Measurements from ENCODE around the gene PPP1R12B. TPM values are rescaled to one million over a fixed set of nuclear protein-coding genes. Genes with fewer than 3 reads are reported as not detected.

PPP1R12B gene
- total and polyA plus RNA-seq, 2 donors (not counting 3 experiments of a cell fraction or from before 2014, with no cell fraction given), result 8.4 to 11.5 TPM

DNA sequence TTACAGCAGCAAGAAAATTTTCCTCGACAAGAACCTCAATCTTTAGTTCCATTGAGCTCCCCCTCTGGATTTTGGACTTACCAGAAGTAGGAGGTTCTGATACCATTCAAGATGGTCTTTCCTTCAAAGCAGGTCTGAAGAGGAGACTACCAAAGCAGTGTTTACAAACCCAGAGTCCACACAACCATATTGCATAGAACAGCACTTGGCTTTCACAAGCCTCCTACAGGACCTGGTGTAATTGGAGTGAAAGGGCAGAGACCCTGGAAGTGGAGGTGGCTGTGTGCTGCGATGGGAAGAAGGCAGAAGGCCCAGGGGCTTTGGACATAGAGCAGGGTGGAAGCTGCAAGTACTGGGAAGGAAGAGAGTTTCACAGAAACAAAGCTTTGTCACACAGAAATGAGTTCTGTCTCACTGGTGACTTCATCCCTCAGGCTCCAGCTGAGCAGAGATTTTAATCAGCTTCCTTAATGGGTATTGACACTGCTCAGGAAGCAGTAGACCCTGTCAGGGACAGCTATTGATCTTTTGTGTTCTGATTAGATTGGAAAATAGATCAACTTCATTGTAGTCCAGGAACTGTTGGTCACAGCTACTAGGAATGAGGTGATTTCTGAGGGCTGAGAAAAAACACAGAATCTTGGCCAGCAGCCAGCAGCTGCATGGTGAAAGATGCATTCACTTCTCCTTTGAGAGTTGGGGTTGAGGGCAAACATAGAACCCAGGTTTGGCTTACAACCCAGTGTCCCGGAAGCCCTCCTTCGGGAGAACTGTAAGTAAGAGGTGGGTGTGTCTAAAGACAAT, 237.7 kb downstream of the PPP1R12B start:
- H3K4me3 ChIP-seq (replicated peaks in 1 of 3; ENCODE audit: insufficient read depth in 1 of 3, low read depth in 1 of 3, low read length in 3 of 3), result no peak overlapping the region
- H3K4me1 ChIP-seq (ENCODE audit: control insufficient read depth, extremely low read depth, insufficient read depth, low read length), result peaks cover 41% of the 10 kb centered on the region
- dilution Hi-C loops (cut with MboI; ENCODE audit: extremely low pct_ligation_motif_present, low sequenced_read_pairs) (no loop called here), intact Hi-C loops (cut with micrococcal nuclease) (no loop called here)
- no peaks in the 10 kb centered on the region for H3K9me3 ChIP-seq (replicated peaks; ENCODE audit: control insufficient read depth, insufficient read depth, low read length)
- H4K20me1 ChIP-seq (replicated peaks; ENCODE audit: control insufficient read depth, extremely low read depth, insufficient read depth, low read length), result no peaks in the 10 kb centered on the region
- no peaks in the 10 kb centered on the region for H3K9me1 ChIP-seq (replicated peaks; ENCODE audit: control insufficient read depth, extremely low read depth, insufficient read depth, low read length)
- no peaks in the 10 kb centered on the region for H3K36me3 ChIP-seq (ENCODE audit: control insufficient read depth in 2 of 2, extremely low read depth in 1 of 2, insufficient read depth in 2 of 2, low read length in 2 of 2)
- H3K27ac ChIP-seq (ENCODE audit: insufficient read depth, low read depth, low read length), result peak overlapping the region; percentile 11
- no TSS peak for BruUV-seq (replicated peaks)
- ChIA-PET CTCF (interaction anchor here (0.6 to 3.2 kb wide), 7 partner anchors 9 to 134 kb away, joined by 3 to 38 read pairs (median 4); no protein-coding TSS in a partner anchor), POLR2A (no interaction called here)
- peak overlapping the region; percentile 16 for H3K4me2 ChIP-seq (ENCODE audit: insufficient read depth, low read length)
- no peaks in the 10 kb centered on the region for H3K79me2 ChIP-seq (ENCODE audit: control insufficient read depth, insufficient read depth, low read length)
- no peaks in the 10 kb centered on the region for H3K27me3 ChIP-seq (ENCODE audit: control insufficient read depth in 2 of 2, insufficient read depth in 2 of 2, low read length in 2 of 2)
- no peak overlapping the region for H2AFZ ChIP-seq (ENCODE audit: low read depth, low read length)
- FAIRE-seq (peak; percentile 90), DNase-seq (ENCODE audit: low read depth, low spot score) (peak; percentile 62)
- TF ChIP-seq MYC (IDR thresholded peaks at IDR 0.05; ENCODE audit: low read depth, low read length) (no peak), POLR2AphosphoS5 (IDR thresholded peaks at IDR 0.05; ENCODE audit: insufficient read depth, low read depth, low read length) (no peak), JUN (IDR thresholded peaks at IDR 0.05; ENCODE audit: borderline replicate concordance, insufficient read depth, insufficient read length, low read depth) (peak; percentile 30), POLR2A (IDR thresholded peaks at IDR 0.05; ENCODE audit: low read depth, low read length) (no peak), GATA2 (IDR thresholded peaks at IDR 0.05; ENCODE audit: insufficient read depth, insufficient read length, low read depth, low read length) (peak; percentile 94), EZH2 (IDR thresholded peaks at IDR 0.05; ENCODE audit: borderline replicate concordance, low read depth, low read length, severe bottlenecking) (no peak)
- H3K9ac ChIP-seq (replicated peaks; ENCODE audit: extremely low read depth, insufficient read depth, low read length), result peak overlapping the region; percentile 1

DNA sequence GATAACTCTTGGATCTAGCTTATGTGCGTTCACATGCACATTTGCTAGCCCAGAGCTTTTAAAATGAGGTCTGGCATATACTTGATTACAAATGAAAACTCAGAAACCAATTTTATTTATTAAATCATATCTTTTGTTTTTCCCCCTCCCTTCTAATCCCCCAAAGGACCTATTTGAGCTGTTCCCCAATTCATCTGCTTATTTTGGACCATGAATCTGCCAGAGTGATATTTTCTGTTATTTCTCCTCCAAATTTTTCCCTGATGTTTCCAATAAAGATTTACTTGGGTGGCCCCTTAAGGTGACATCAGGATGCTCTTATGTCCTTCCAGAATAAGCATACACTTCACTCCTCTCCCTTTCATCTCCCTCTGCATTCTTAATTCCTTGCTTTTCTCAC, 238.4 kb downstream of the PPP1R12B start:
- H3K9me3 ChIP-seq (replicated peaks; ENCODE audit: control insufficient read depth, insufficient read depth, low read length), result no peaks in the 10 kb centered on the region
- H3K4me3 ChIP-seq (replicated peaks in 1 of 3; ENCODE audit: insufficient read depth in 1 of 3, low read depth in 1 of 3, low read length in 3 of 3), result no peak overlapping the region
- no peak overlapping the region for H2AFZ ChIP-seq (ENCODE audit: low read depth, low read length)
- peaks cover 41% of the 10 kb centered on the region for H3K4me1 ChIP-seq (ENCODE audit: control insufficient read depth, extremely low read depth, insufficient read depth, low read length)
- FAIRE-seq (no peak), DNase-seq (ENCODE audit: low read depth, low spot score) (no peak)
- H4K20me1 ChIP-seq (replicated peaks; ENCODE audit: control insufficient read depth, extremely low read depth, insufficient read depth, low read length), result no peaks in the 10 kb centered on the region
- peak overlapping the region; percentile 11 for H3K27ac ChIP-seq (ENCODE audit: insufficient read depth, low read depth, low read length)
- no peak overlapping the region for H3K9ac ChIP-seq (replicated peaks; ENCODE audit: extremely low read depth, insufficient read depth, low read length)
- dilution Hi-C loops (cut with MboI; ENCODE audit: extremely low pct_ligation_motif_present, low sequenced_read_pairs) (no loop called here), intact Hi-C loops (cut with micrococcal nuclease) (no loop called here)
- TF ChIP-seq JUN (IDR thresholded peaks at IDR 0.05; ENCODE audit: borderline replicate concordance, insufficient read depth, insufficient read length, low read depth) (no peak), POLR2A (IDR thresholded peaks at IDR 0.05; ENCODE audit: low read depth, low read length) (no peak), FOS (IDR thresholded peaks at IDR 0.05; ENCODE audit: borderline replicate concordance, insufficient read depth, low read length) (no peak), EZH2 (IDR thresholded peaks at IDR 0.05; ENCODE audit: borderline replicate concordance, low read depth, low read length, severe bottlenecking) (no peak), MYC (IDR thresholded peaks at IDR 0.05; ENCODE audit: low read depth, low read length) (no peak), POLR2AphosphoS5 (IDR thresholded peaks at IDR 0.05; ENCODE audit: insufficient read depth, low read depth, low read length) (no peak), GATA2 (IDR thresholded peaks at IDR 0.05; ENCODE audit: insufficient read depth, insufficient read length, low read depth, low read length) (no peak)
- TF ChIP-seq, protein P1, sequence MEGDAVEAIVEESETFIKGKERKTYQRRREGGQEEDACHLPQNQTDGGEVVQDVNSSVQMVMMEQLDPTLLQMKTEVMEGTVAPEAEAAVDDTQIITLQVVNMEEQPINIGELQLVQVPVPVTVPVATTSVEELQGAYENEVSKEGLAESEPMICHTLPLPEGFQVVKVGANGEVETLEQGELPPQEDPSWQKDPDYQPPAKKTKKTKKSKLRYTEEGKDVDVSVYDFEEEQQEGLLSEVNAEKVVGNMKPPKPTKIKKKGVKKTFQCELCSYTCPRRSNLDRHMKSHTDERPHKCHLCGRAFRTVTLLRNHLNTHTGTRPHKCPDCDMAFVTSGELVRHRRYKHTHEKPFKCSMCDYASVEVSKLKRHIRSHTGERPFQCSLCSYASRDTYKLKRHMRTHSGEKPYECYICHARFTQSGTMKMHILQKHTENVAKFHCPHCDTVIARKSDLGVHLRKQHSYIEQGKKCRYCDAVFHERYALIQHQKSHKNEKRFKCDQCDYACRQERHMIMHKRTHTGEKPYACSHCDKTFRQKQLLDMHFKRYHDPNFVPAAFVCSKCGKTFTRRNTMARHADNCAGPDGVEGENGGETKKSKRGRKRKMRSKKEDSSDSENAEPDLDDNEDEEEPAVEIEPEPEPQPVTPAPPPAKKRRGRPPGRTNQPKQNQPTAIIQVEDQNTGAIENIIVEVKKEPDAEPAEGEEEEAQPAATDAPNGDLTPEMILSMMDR (IDR thresholded peaks at IDR 0.05; ENCODE audit: extremely low read depth in 1 of 2, insufficient read depth in 1 of 2, low read depth in 1 of 2, low read length in 2 of 2), result no peak
- TF ChIP-seq, protein P2, sequence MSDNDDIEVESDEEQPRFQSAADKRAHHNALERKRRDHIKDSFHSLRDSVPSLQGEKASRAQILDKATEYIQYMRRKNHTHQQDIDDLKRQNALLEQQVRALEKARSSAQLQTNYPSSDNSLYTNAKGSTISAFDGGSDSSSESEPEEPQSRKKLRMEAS (IDR thresholded peaks at IDR 0.05; ENCODE audit: insufficient read depth, insufficient read length), result no peak
- no peaks in the 10 kb centered on the region for H3K27me3 ChIP-seq (ENCODE audit: control insufficient read depth in 2 of 2, insufficient read depth in 2 of 2, low read length in 2 of 2)
- CTCF ChIA-PET, result interaction anchor here (0.6 to 3.2 kb wide), 4 partner anchors 13 to 86 kb away, joined by 3 to 38 read pairs (median 12); no protein-coding TSS in a partner anchor
- H3K9me1 ChIP-seq (replicated peaks; ENCODE audit: control insufficient read depth, extremely low read depth, insufficient read depth, low read length), result no peaks in the 10 kb centered on the region
- no peaks in the 10 kb centered on the region for H3K79me2 ChIP-seq (ENCODE audit: control insufficient read depth, insufficient read depth, low read length)
- POLR2A ChIA-PET, result no interaction called here
- no peaks in the 10 kb centered on the region for H3K36me3 ChIP-seq (ENCODE audit: control insufficient read depth in 2 of 2, extremely low read depth in 1 of 2, insufficient read depth in 2 of 2, low read length in 2 of 2)
- no TSS peak for BruUV-seq (replicated peaks)
- H3K4me2 ChIP-seq (ENCODE audit: insufficient read depth, low read length), result peak overlapping the region; percentile 16
